PC-3 (cell line): Measurements from ENCODE around the gene ALG14. TPM values are rescaled to one million over a fixed set of nuclear protein-coding genes. Genes with fewer than 3 reads are reported as not detected.

Source experiments
- ATAC-seq: fragments of 200-7000 bp; cut with Tn5 transposase; 2 replicates; pipeline ENCODE4 v1.9.1; 2020; ENCODE audit warnings: mild to moderate bottlenecking, moderate library complexity
- BruUV-seq: library from RNA; stranded (reverse); fragments of 400-500 nt; replicated peaks from 2 replicates; lab custom pipeline; 2021; lab: Mats Ljungman, UMichigan
- CTCF ChIA-PET: fragments of 300-600 bp; sonication (Branson Sonifier 250); formaldehyde crosslinking; loops from one replicate; lab custom pipeline; 2022; ENCODE audit warnings: antibody characterized with exemption; lab: Charles Lee
- POLR2A ChIA-PET: fragments of 300-600 bp; sonication (Branson Sonifier 250); formaldehyde crosslinking; loops from one replicate; lab custom pipeline; 2022; ENCODE audit warnings: antibody characterized with exemption; ENCODE audit not compliant: unreplicated experiment; lab: Charles Lee
- DNase-seq: peaks from one replicate; pipeline ENCODE4 v3.0.0-alpha.2; 2015
- H2AFZ ChIP-seq: fragments of 300-600 bp; sonication (generic); 2 replicates; pipeline ENCODE4 v1.6.0; 2016; ENCODE audit warnings: antibody characterized with exemption, low read length
- H3F3A ChIP-seq: fragments of 300-600 bp; sonication (generic); one replicate; pipeline ENCODE4 v1.6.0; 2017; ENCODE audit warnings: antibody characterized with exemption, low read length, control low read depth, mild to moderate bottlenecking; ENCODE audit not compliant: unreplicated experiment
- H3K27ac ChIP-seq: fragments of 300-600 bp; sonication (generic); 2 replicates; pipeline ENCODE4 v1.5.1; 2016; ENCODE audit warnings: mild to moderate bottlenecking, low read length
- H3K27me3 ChIP-seq: fragments of 300-600 bp; sonication (generic); 2 replicates; pipeline ENCODE4 v1.6.1; 2016; ENCODE audit warnings: low read length, mixed read lengths
- H3K36me3 ChIP-seq: fragments of 300-600 bp; sonication (generic); 2 replicates; pipeline ENCODE4 v1.6.1; 2016; ENCODE audit warnings: low read depth, mixed run types, low read length, mixed read lengths
- H3K4me1 ChIP-seq: fragments of 300-600 bp; sonication (generic); 2 replicates; pipeline ENCODE4 v1.5.1; 2016; ENCODE audit warnings: low read length; ENCODE audit not compliant: insufficient read depth
- H3K4me2 ChIP-seq: fragments of 300-600 bp; sonication (generic); 2 replicates; pipeline ENCODE4 v1.6.0; 2016; ENCODE audit warnings: low read length
- H3K4me3 ChIP-seq: fragments of 300-600 bp; sonication (generic); 2 replicates; pipeline ENCODE4 v1.5.1; 2016; ENCODE audit warnings: mild to moderate bottlenecking, low read length, mixed read lengths
- H3K79me2 ChIP-seq: fragments of 300-600 bp; sonication (generic); 2 replicates; pipeline ENCODE4 v1.6.1; 2017; ENCODE audit warnings: low read length, mixed read lengths
- H3K9ac ChIP-seq: fragments of 300-600 bp; sonication (generic); 2 replicates; pipeline ENCODE4 v1.6.0; 2016; ENCODE audit warnings: mild to moderate bottlenecking, low read length
- H3K9me2 ChIP-seq: fragments of 300-600 bp; sonication (generic); replicated peaks from 2 replicates; pipeline ENCODE4 v1.6.1; 2016; ENCODE audit warnings: mixed run types, low read length, mixed read lengths
- H3K9me3 ChIP-seq: fragments of 300-600 bp; sonication (generic); 2 replicates; pipeline ENCODE4 v1.6.1; 2016; ENCODE audit warnings: low read length, mixed read lengths
- H4K20me1 ChIP-seq: fragments of 300-600 bp; sonication (generic); 2 replicates; pipeline ENCODE4 v1.6.1; 2016; ENCODE audit warnings: low read length, mixed read lengths
- EZH2 ChIP-seq: fragments of 300-600 bp; sonication (generic); IDR thresholded peaks from one replicate; pipeline ENCODE4 v1.6.1; 2017; ENCODE audit warnings: antibody characterized with exemption, mild to moderate bottlenecking, low read length; ENCODE audit not compliant: unreplicated experiment
- EZH2phosphoT487 ChIP-seq: fragments of 300-600 bp; sonication (generic); IDR thresholded peaks from 2 replicates; pipeline ENCODE4 v1.6.1; 2018; ENCODE audit warnings: mild to moderate bottlenecking, antibody characterized with exemption, low read length, borderline replicate concordance
- intact Hi-C: fragments of 100-400 bp; cut with micrococcal nuclease; formaldehyde crosslinking; loops from 2 replicates; pipeline ENCODE4 v1.9.0; 2023
- total RNA-seq: library from RNA; depleted of rRNA; stranded (reverse); fragments of >200 nt; gene quantifications from 2 replicates; pipeline ENCODE4 v1.2.3, GENCODE V29; 2014
- TF ChIP-seq, protein P1 (sequence below): fragments of 300-600 bp; sonication (generic); conservative IDR thresholded peaks from 2 replicates; pipeline ENCODE4 v1.5.1; 2017; ENCODE audit warnings: antibody characterized with exemption, low read depth, mild to moderate bottlenecking, low read length

Gene ALG14
- total RNA-seq, 1 experiment from 2014 or later: 3.4 TPM

DNA sequence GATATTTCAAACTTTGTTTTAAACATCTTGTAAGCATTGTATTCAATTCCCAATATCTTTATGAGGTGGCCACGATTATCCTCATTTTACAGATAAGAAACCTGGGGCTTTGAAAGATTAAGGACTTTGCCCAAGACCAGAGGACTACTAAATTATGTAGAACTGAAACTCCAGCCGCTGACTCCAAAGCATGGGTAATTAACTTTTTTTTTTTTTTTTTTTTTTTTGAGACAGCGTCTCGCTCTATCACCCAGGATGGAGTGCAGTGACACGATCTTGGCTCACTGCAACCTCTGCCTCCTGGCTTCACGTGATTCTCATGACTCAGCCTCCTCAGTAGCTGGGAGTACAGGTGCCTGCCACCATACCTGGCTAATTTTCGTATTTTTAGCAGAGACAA lies 68.7 kb downstream of the ALG14 start:
- no peak overlapping the region for H3K9ac ChIP-seq
- H3K36me3 ChIP-seq: no peaks in the 10 kb centered on the region
- H2AFZ ChIP-seq: no peak overlapping the region
- H3K27me3 ChIP-seq: no peaks in the 10 kb centered on the region
- ChIA-PET CTCF (interaction anchor here (0.7 kb wide), 1 partner anchor 158 kb away, joined by 4 read pairs; no protein-coding TSS in a partner anchor), POLR2A (no interaction called here)
- no peaks in the 10 kb centered on the region for H3F3A ChIP-seq
- no peak overlapping the region for H3K4me2 ChIP-seq
- no TSS peak for BruUV-seq
- H3K79me2 ChIP-seq: no peaks in the 10 kb centered on the region
- H3K27ac ChIP-seq: no peak overlapping the region
- ATAC-seq: no peak
- DNase-seq: no peak
- H3K9me3 ChIP-seq: no peaks in the 10 kb centered on the region
- H3K4me1 ChIP-seq: peaks cover 8% of the 10 kb centered on the region
- H4K20me1 ChIP-seq: no peaks in the 10 kb centered on the region
- no peak for TF ChIP-seq EZH2
- TF ChIP-seq, protein P1, sequence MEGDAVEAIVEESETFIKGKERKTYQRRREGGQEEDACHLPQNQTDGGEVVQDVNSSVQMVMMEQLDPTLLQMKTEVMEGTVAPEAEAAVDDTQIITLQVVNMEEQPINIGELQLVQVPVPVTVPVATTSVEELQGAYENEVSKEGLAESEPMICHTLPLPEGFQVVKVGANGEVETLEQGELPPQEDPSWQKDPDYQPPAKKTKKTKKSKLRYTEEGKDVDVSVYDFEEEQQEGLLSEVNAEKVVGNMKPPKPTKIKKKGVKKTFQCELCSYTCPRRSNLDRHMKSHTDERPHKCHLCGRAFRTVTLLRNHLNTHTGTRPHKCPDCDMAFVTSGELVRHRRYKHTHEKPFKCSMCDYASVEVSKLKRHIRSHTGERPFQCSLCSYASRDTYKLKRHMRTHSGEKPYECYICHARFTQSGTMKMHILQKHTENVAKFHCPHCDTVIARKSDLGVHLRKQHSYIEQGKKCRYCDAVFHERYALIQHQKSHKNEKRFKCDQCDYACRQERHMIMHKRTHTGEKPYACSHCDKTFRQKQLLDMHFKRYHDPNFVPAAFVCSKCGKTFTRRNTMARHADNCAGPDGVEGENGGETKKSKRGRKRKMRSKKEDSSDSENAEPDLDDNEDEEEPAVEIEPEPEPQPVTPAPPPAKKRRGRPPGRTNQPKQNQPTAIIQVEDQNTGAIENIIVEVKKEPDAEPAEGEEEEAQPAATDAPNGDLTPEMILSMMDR: no peak
- TF ChIP-seq EZH2phosphoT487: no peak
- intact Hi-C loops: no loop called here
- H3K4me3 ChIP-seq: no peak overlapping the region
- no peaks in the 10 kb centered on the region for H3K9me2 ChIP-seq

DNA sequence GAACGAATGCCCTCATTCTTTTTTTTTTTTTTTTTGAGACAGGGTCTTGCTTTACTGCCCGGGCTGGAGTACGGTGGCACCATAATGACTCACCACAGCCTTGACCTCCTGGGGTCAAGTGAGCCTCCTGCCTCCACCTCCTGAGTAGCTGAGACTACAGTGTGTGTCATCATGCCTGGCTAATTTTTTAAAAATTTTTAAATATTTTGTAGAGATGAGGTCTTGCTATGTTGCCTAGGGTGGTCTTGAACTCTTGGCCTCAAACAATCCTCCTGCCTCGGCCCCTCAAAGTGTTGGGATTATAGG lies 69.4 kb downstream of the ALG14 start:
- ChIA-PET CTCF (interaction anchor here (0.7 kb wide), 1 partner anchor 157 kb away, joined by 4 read pairs; no protein-coding TSS in a partner anchor), POLR2A (no interaction called here)
- Histone ChIP-seq H3F3A (no peaks in the 10 kb centered on the region), H2AFZ (no peak overlapping the region), H3K9ac (no peak overlapping the region), H3K4me1 (peaks cover 11% of the 10 kb centered on the region), H3K36me3 (no peaks in the 10 kb centered on the region), H3K79me2 (no peaks in the 10 kb centered on the region), H3K9me3 (no peaks in the 10 kb centered on the region), H3K4me2 (no peak overlapping the region), H3K27me3 (no peaks in the 10 kb centered on the region), H3K27ac (no peak overlapping the region), H4K20me1 (no peaks in the 10 kb centered on the region), H3K9me2 (no peaks in the 10 kb centered on the region), H3K4me3 (no peak overlapping the region)
- DNase-seq: no peak
- TF ChIP-seq, protein P1: no peak
- TF ChIP-seq EZH2phosphoT487 (no peak), EZH2 (no peak)
- no peak for ATAC-seq
- intact Hi-C loops: no loop called here
- BruUV-seq: no TSS peak

DNA sequence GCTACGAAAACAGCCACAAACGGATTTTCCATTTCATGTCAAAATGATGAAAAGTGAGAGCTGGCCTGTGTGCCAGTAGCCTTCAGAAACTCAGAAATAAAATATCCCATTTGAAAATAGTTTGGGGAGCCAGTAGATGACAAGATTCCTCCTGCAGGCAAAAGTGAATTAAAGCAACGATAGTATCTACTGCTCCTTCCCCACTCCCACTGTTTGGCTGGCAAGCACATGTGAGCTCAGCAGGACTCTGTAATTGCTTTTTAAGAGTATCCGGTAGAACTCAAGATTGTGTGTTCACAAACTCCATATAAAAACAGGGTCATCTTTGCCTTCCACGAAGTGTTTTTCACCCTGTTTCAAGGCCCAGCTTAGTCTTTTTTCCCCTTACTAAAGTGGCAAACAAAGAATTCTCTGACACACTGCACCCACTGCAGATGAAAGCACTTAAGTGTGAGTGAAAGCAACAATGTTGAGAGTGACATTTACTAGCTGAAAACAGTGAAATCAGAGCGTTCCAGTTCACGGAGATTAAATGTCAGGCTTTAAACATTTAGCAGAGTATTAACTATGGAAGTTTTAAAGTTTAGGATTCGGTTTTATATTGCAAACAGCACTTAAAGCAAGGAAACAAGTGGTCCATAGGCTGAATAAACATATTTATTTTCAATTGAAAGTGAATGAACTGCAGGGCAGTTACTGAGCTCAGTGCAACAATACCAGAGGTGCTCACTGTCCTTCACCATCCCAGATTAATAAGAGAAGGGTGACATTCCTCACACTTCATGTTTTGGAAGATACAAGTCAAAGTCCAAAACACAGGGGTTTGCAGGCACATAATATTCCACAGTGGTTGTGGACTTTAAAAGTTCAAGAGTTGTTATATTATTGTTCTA lies 70.0 kb downstream of the ALG14 start:
- H2AFZ ChIP-seq: no peak overlapping the region
- no peak overlapping the region for H3K4me3 ChIP-seq
- no peak overlapping the region for H3K9ac ChIP-seq
- no peaks in the 10 kb centered on the region for H3K9me2 ChIP-seq
- ChIA-PET CTCF (no interaction called here), POLR2A (no interaction called here)
- TF ChIP-seq, protein P1: no peak
- no peak for TF ChIP-seq EZH2phosphoT487
- TF ChIP-seq EZH2: no peak
- no peak for DNase-seq
- no peaks in the 10 kb centered on the region for H3K27me3 ChIP-seq
- H3K9me3 ChIP-seq: no peaks in the 10 kb centered on the region
- ATAC-seq: no peak
- H3K4me1 ChIP-seq: peaks cover 11% of the 10 kb centered on the region
- no peaks in the 10 kb centered on the region for H3F3A ChIP-seq
- no TSS peak for BruUV-seq
- no peaks in the 10 kb centered on the region for H3K79me2 ChIP-seq
- no peaks in the 10 kb centered on the region for H4K20me1 ChIP-seq
- no peak overlapping the region for H3K4me2 ChIP-seq
- H3K27ac ChIP-seq: no peak overlapping the region
- intact Hi-C loops: no loop called here
- no peaks in the 10 kb centered on the region for H3K36me3 ChIP-seq
